Transverse colon (tissue), 4 donors: ENCODE measurements around the gene SPDL1. TPM values are rescaled to one million over a fixed set of nuclear protein-coding genes. Genes with fewer than 3 reads are reported as not detected.

Experiments used
- DNase-seq: peaks from one replicate; pipeline ENCODE4 v3.0.0-alpha.2; 2019
- H3K27ac ChIP-seq, 4 donors: fragments of 200-600 bp; sonication (generic); 2 replicates each; pipeline ENCODE4 v1.5.1; 2016 to 2018; ENCODE audit warnings: inconsistent platforms in 4 of 4
- H3K27me3 ChIP-seq: fragments of 200-600 bp; sonication (generic); 2 replicates; pipeline ENCODE4 v1.5.1; 2017; ENCODE audit warnings: inconsistent platforms
- H3K36me3 ChIP-seq, 4 donors: fragments of 200-600 bp; sonication (generic); 2 replicates each; pipeline ENCODE4 v1.5.1; 2017 to 2019; ENCODE audit warnings: inconsistent platforms in 4 of 4
- H3K4me1 ChIP-seq, 4 donors: fragments of 200-600 bp; sonication (generic); 2 replicates each; pipeline ENCODE4 v1.5.1; 2017 to 2020; ENCODE audit warnings: inconsistent platforms in 4 of 4
- H3K4me3 ChIP-seq, 4 donors: fragments of 200-600 bp; sonication (generic); 1 replicate in 1 of 4; 2 replicates in 3 of 4; pipeline versions ENCODE4 v1.5.1 to v1.6.1; 2017 to 2019; ENCODE audit warnings: inconsistent platforms in 4 of 4
- H3K9me3 ChIP-seq, 2 donors: fragments of 200-600 bp; sonication (generic); 2 replicates each; pipeline ENCODE4 v1.5.1; 2017 to 2019; ENCODE audit warnings: inconsistent platforms in 2 of 2
- CTCF ChIP-seq, 5 experiments: fragments of 200-600 bp in 3 of 5; fragments of 450-650 bp in 2 of 5; sonication (generic) in 3 of 5; IDR thresholded peaks; 1 replicate in 2 of 5; 2 replicates in 3 of 5; pipeline ENCODE4 v1.5.1; 2016 to 2017; ENCODE audit warnings: antibody characterized with exemption in 5 of 5, inconsistent platforms in 3 of 5, mild to moderate bottlenecking in 2 of 5, moderate library complexity in 1 of 5
- EP300 ChIP-seq: sonication (generic); formaldehyde crosslinking; IDR thresholded peaks from one replicate; pipeline ENCODE4 v1.6.1; 2017; ENCODE audit warnings: antibody characterized with exemption, low read depth
- POLR2A ChIP-seq: fragments of 450-650 bp; IDR thresholded peaks from one replicate; pipeline ENCODE4 v1.6.1; 2016; ENCODE audit warnings: antibody characterized with exemption, mild to moderate bottlenecking, moderate library complexity
- POLR2AphosphoS5 ChIP-seq, 3 donors: sonication (generic); formaldehyde crosslinking; IDR thresholded peaks; one replicate each; pipeline ENCODE4 v1.6.1; 2016; ENCODE audit warnings: antibody characterized with exemption in 3 of 3
- WGBS, 2 donors: methylation state at CpG; one replicate each; pipeline ENCODE4 v1.1.5; 2018; ENCODE audit warnings: low coverage in 1 of 2; 5-methylcytosine and 5-hydroxymethylcytosine counted together
- in situ Hi-C, 4 donors: fragments of 200-750 bp; cut with MboI; loops; one replicate each; pipeline versions ENCODE4 v1.15.0 to v1.15.1; 2017; ENCODE audit warnings: low sequenced_read_pairs in 3 of 4, low pct_ligation_motif_present in 1 of 4, low pct_unique_long_range_greater_than_20kb in 1 of 4
- intact Hi-C: fragments of 100-400 bp; cut with DNase I; formaldehyde crosslinking; loops from one replicate; pipeline ENCODE4 v1.15.1; 2023; ENCODE audit warnings: low total_unique reads
- total RNA-seq, 4 donors: library from RNA; depleted of rRNA; stranded (reverse); fragments of >200 nt; gene quantifications; one replicate each; pipeline ENCODE4 v1.1.0, GENCODE V29; 2016

SPDL1 gene
- total RNA-seq, 4 donors from 2014 or later, result 1.5 to 23.7 (median 8.8) TPM

GRCh38 chr5:169551146-169551545 lies 32.4 kb upstream of the SPDL1 start:
- no peak for TF ChIP-seq EP300
- TF ChIP-seq POLR2AphosphoS5 (IDR thresholded peaks at IDR 0.05), result no peak
- TF ChIP-seq POLR2A, result no peak
- no peak for TF ChIP-seq CTCF (IDR thresholded peaks at IDR 0.05)
- 84 to 91% methylated on average over 1 of the region's 1 CpG for WGBS, 2 donors
- in situ Hi-C loops, result loop anchor here in 2 of 4 donors (25.0 kb wide), 2 partner anchors 564 to 864 kb away; no protein-coding TSS in a partner anchor
- Histone ChIP-seq H3K36me3 (no peaks in the 10 kb centered on the region), H3K27ac (no peak overlapping the region), H3K4me1 (no peaks in the 10 kb centered on the region), H3K9me3 (no peaks in the 10 kb centered on the region), H3K27me3 (peaks cover 5% of the 10 kb centered on the region), H3K4me3 (no peak overlapping the region)
- no peak for DNase-seq
- intact Hi-C loops, result no loop called here

GRCh38 chr5:169551696-169552095 lies 31.9 kb upstream of the SPDL1 start:
- Histone ChIP-seq H3K4me3 (no peak overlapping the region), H3K9me3 (no peaks in the 10 kb centered on the region), H3K36me3 (no peaks in the 10 kb centered on the region), H3K4me1 (no peaks in the 10 kb centered on the region), H3K27me3 (peaks cover 5% of the 10 kb centered on the region), H3K27ac (no peak overlapping the region)
- in situ Hi-C loops (loop anchor here in 2 of 4 donors (25.0 kb wide), 2 partner anchors 564 to 864 kb away; no protein-coding TSS in a partner anchor), intact Hi-C loops (no loop called here)
- DNase-seq, result no peak
- TF ChIP-seq POLR2AphosphoS5 (IDR thresholded peaks at IDR 0.05) (no peak), CTCF (IDR thresholded peaks at IDR 0.05) (no peak), POLR2A (no peak), EP300 (no peak)
- WGBS, 2 donors, result 24 to 35% methylated on average over 4 of the region's 4 CpGs

GRCh38 chr5:169554251-169554650 lies 29.3 kb upstream of the SPDL1 start:
- DNase-seq, result no peak
- TF ChIP-seq POLR2AphosphoS5 (IDR thresholded peaks at IDR 0.05) (no peak), CTCF (IDR thresholded peaks at IDR 0.05) (no peak), EP300 (no peak), POLR2A (no peak)
- Histone ChIP-seq H3K27ac (no peak overlapping the region), H3K4me3 (no peak overlapping the region), H3K36me3 (no peaks in the 10 kb centered on the region), H3K9me3 (no peaks in the 10 kb centered on the region), H3K4me1 (no peaks in the 10 kb centered on the region), H3K27me3 (peaks cover under 1% of the 10 kb centered on the region)
- in situ Hi-C loops (loop anchor here in 2 of 4 donors (25.0 kb wide), 2 partner anchors 567 to 867 kb away; no protein-coding TSS in a partner anchor), intact Hi-C loops (no loop called here)
- 52 to 78% methylated on average over 1 of the region's 1 CpG for WGBS, 2 donors

- Histone ChIP-seq H3K9me3 (no peaks in the 10 kb centered on the region), H3K4me1 (no peaks in the 10 kb centered on the region), H3K36me3 (no peaks in the 10 kb centered on the region), H3K27me3 (no peaks in the 10 kb centered on the region), H3K4me3 (no peak overlapping the region), H3K27ac (no peak overlapping the region)
- TF ChIP-seq POLR2AphosphoS5 (IDR thresholded peaks at IDR 0.05) (no peak), POLR2A (no peak), EP300 (no peak)
- 73 to 92% methylated on average over 1 of the region's 1 CpG for WGBS, 2 donors
- no peak for DNase-seq
- intact Hi-C loops (no loop called here), in situ Hi-C loops (loop anchor here in 2 of 4 donors (25.0 kb wide), 2 partner anchors 571 to 871 kb away; no protein-coding TSS in a partner anchor)
Observed at GRCh38 chr5:169557838-169558237, 25.7 kb upstream of the SPDL1 start.

GRCh38 chr5:169561893-169562292 lies 21.7 kb upstream of the SPDL1 start:
- H3K9me3 ChIP-seq, result no peaks in the 10 kb centered on the region
- TF ChIP-seq CTCF (IDR thresholded peaks at IDR 0.05) (no peak), POLR2AphosphoS5 (IDR thresholded peaks at IDR 0.05) (no peak), EP300 (no peak), POLR2A (no peak)
- intact Hi-C loops, result no loop called here
- no peak for DNase-seq
- H3K4me3 ChIP-seq, result no peak overlapping the region
- 47 to 69% methylated on average over 2 of the region's 2 CpGs for WGBS, 2 donors
- H3K4me1 ChIP-seq, result no peaks in the 10 kb centered on the region
- no peak overlapping the region for H3K27ac ChIP-seq
- H3K27me3 ChIP-seq, result no peaks in the 10 kb centered on the region
- in situ Hi-C loops, result loop anchor here in 3 of 4 donors (10.0 to 25.0 kb wide), 3 partner anchors 575 to 875 kb away; no protein-coding TSS in a partner anchor
- H3K36me3 ChIP-seq, result no peaks in the 10 kb centered on the region
